HG03432 (cell line): ENCODE data around the gene ZFYVE1.

Experiments
- ATAC-seq: cut with Tn5 transposase; IDR thresholded peaks from one replicate; pipeline ENCODE4 v1.9.1; 2021; ENCODE audit warnings: mild to moderate bottlenecking, moderate library complexity; ENCODE audit not compliant: unreplicated experiment

The ZFYVE1 gene

DNA sequence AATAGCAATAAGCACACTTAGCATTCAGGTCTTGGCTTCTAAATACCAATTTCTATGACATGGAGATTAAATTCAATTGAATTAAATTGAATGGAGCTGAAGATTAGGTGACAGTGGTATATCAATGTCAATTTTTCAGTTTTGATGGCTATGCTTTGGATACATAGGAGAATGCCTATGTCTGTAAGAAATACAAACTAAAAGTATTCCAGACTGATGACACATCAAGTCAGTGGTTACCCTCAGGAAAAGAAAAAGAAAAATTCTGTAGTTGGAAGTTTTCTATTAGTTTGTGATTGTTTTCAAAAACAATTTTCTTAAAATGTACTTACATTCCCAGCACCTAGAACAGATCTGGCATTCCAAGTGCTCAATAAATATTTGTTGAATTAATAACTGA, 105.5 kb downstream of the ZFYVE1 start:
- ATAC-seq: no peak

DNA sequence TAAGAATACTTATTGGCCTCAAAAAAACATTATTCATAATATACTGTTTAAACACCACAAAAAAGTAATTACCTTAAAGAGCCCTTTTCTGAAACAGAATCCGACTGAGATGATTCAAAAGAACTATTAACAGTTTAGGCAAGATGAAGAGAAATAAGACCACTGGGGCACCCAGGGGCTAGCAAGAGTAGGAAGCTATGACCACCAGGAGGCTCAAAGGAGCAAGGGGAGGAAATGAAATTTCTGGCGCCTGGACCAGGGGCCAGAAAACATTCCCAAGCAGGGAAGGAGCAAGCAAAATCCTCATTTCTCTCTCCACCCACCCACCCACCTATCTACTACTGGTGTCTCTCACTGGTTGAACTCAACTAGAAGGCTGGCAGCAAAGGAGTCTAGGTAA, 106.9 kb downstream of the ZFYVE1 start:
- ATAC-seq: no peak
